H1 (cell line): ENCODE results near the gene CCDC171. TPM values are rescaled to one million over a fixed set of nuclear protein-coding genes. Genes with fewer than 3 reads are reported as not detected.

Source experiments
- CTCF ChIA-PET: fragments of 300-600 bp; sonication (Branson Sonifier 250); formaldehyde crosslinking; loops from one replicate; lab custom pipeline; 2021; ENCODE audit not compliant: partially characterized antibody; lab: Charles Lee
- POLR2A ChIA-PET: fragments of 300-600 bp; sonication (Branson Sonifier 250); formaldehyde crosslinking; loops from one replicate; lab custom pipeline; 2021; ENCODE audit warnings: inconsistent platforms; ENCODE audit not compliant: partially characterized antibody; lab: Charles Lee
- DNase-seq, 2 experiments: peaks; one replicate each; pipeline versions ENCODE4 v3.0.0 to v3.0.0-alpha.2; 2010 to 2022; ENCODE audit warnings: low spot score in 2 of 2, low read depth in 1 of 2, mixed read lengths in 1 of 2
- FAIRE-seq: peaks from 2 replicates; lab custom pipeline; 2011; peaks lifted over from hg19 to GRCh38; lab: Jason Lieb, UNC
- H2AFZ ChIP-seq: 2 replicates; pipeline ENCODE4 v1.8.1; 2012; ENCODE audit warnings: low read length, inconsistent platforms
- H2AK5ac ChIP-seq: 2 replicates; pipeline ENCODE4 v1.6.1; 2013; ENCODE audit warnings: low read depth, low read length
- H2BK120ac ChIP-seq: replicated peaks from 2 replicates; pipeline ENCODE3; 2013; ENCODE audit warnings: low read depth, low read length, inconsistent platforms
- H2BK12ac ChIP-seq: 2 replicates; pipeline ENCODE4 v1.6.1; 2013; ENCODE audit warnings: low read depth, low read length
- H2BK15ac ChIP-seq: 2 replicates; pipeline ENCODE4 v1.6.1; 2013; ENCODE audit warnings: low read length
- H2BK20ac ChIP-seq: 2 replicates; pipeline ENCODE4 v1.6.1; 2013; ENCODE audit warnings: low read length
- H2BK5ac ChIP-seq: 2 replicates; pipeline ENCODE4 v1.6.1; 2013; ENCODE audit warnings: low read depth, low read length
- H3K14ac ChIP-seq: 2 replicates; pipeline ENCODE4 v1.6.1; 2013; ENCODE audit warnings: inconsistent platforms; ENCODE audit not compliant: insufficient read length
- H3K18ac ChIP-seq: 2 replicates; pipeline ENCODE4 v1.6.1; 2013; ENCODE audit warnings: low read length; ENCODE audit errors: extremely low read depth
- H3K23ac ChIP-seq: 2 replicates; pipeline ENCODE4 v1.6.1; 2013; ENCODE audit warnings: inconsistent platforms; ENCODE audit not compliant: insufficient read length
- H3K23me2 ChIP-seq: 2 replicates; pipeline ENCODE4 v1.6.1; 2013; ENCODE audit warnings: low read depth, low read length
- H3K27ac ChIP-seq: 2 replicates; pipeline ENCODE4 v1.6.1; 2011; ENCODE audit warnings: low read depth, low read length, inconsistent platforms
- H3K27me3 ChIP-seq, 4 experiments: replicated peaks in 1 of 4; 1 replicate in 1 of 4; 2 replicates in 3 of 4; pipeline versions ENCODE4 v1.6.1 to v1.8.1; 2011 to 2013; ENCODE audit warnings: low read length in 3 of 4, mild to moderate bottlenecking in 3 of 4, inconsistent platforms in 2 of 4, mixed read lengths in 2 of 4, moderate library complexity in 1 of 4; ENCODE audit not compliant: control insufficient read depth in 3 of 4, insufficient read depth in 3 of 4; ENCODE audit errors: extremely low read depth in 1 of 4
- H3K36me3 ChIP-seq, 4 experiments: 2 replicates each; pipeline versions ENCODE4 v1.6.1 to v1.8.1; 2011 to 2013; ENCODE audit warnings: mild to moderate bottlenecking in 4 of 4, low read length in 3 of 4, moderate library complexity in 2 of 4, control low read depth in 1 of 4, inconsistent platforms in 1 of 4; ENCODE audit not compliant: insufficient read depth in 4 of 4, control insufficient read depth in 2 of 4
- H3K4ac ChIP-seq: replicated peaks from 2 replicates; pipeline ENCODE3; 2013; ENCODE audit warnings: low read length, low read depth, mixed read lengths, inconsistent platforms; ENCODE audit not compliant: insufficient read length
- H3K4me1 ChIP-seq, 4 experiments: replicated peaks in 1 of 4; 1 replicate in 1 of 4; 2 replicates in 3 of 4; pipeline versions ENCODE4 v1.6.1 to v1.8.1; 2011 to 2013; ENCODE audit warnings: low read length in 3 of 4, inconsistent platforms in 2 of 4, mixed read lengths in 1 of 4; ENCODE audit not compliant: insufficient read depth in 4 of 4, control insufficient read depth in 3 of 4
- H3K4me2 ChIP-seq, 2 experiments: 2 replicates each; pipeline versions ENCODE4 v1.6.1 to v1.8.1; 2011 to 2013; ENCODE audit warnings: low read depth in 2 of 2, low read length in 2 of 2, control low read depth in 1 of 2, inconsistent platforms in 1 of 2, mild to moderate bottlenecking in 1 of 2; ENCODE audit not compliant: insufficient read depth in 1 of 2
- H3K4me3 ChIP-seq, 4 experiments: fragments of 200-600, 300-600 bp in 1 of 4; sonication (generic), shearing (Covaris generic), sonication (Bioruptor Twin) in 1 of 4; 2 replicates each; pipeline versions ENCODE4 v1.5.1 to v1.8.1; 2011 to 2016; ENCODE audit warnings: low read length in 4 of 4, low read depth in 3 of 4, control low read depth in 2 of 4, inconsistent platforms in 2 of 4, mild to moderate bottlenecking in 2 of 4, mixed read lengths in 1 of 4, moderate library complexity in 1 of 4; ENCODE audit not compliant: insufficient read depth in 2 of 4; ENCODE audit errors: extremely low read depth in 1 of 4
- H3K56ac ChIP-seq: replicated peaks from 2 replicates; pipeline ENCODE3; 2013; ENCODE audit warnings: low read depth, mild to moderate bottlenecking, mixed read lengths, low read length, inconsistent platforms; ENCODE audit not compliant: insufficient read length
- H3K79me1 ChIP-seq: 2 replicates; pipeline ENCODE4 v1.6.1; 2013; ENCODE audit warnings: low read depth, low read length, control low read depth
- H3K79me2 ChIP-seq, 2 experiments: 2 replicates each; pipeline versions ENCODE4 v1.6.1 to v1.8.1; 2012 to 2013; ENCODE audit warnings: low read length in 2 of 2, mild to moderate bottlenecking in 2 of 2, inconsistent platforms in 1 of 2; ENCODE audit not compliant: insufficient read depth in 2 of 2, control insufficient read depth in 1 of 2
- H3K9ac ChIP-seq, 4 experiments: replicated peaks in 1 of 4; 1 replicate in 1 of 4; 2 replicates in 3 of 4; pipeline versions ENCODE4 v1.6.1 to v1.8.1; 2011 to 2013; ENCODE audit warnings: low read depth in 3 of 4, low read length in 3 of 4, control low read depth in 2 of 4, mild to moderate bottlenecking in 2 of 4, moderate library complexity in 2 of 4, inconsistent platforms in 1 of 4; ENCODE audit errors: extremely low read depth in 1 of 4
- H3K9me3 ChIP-seq, 2 experiments: 2 replicates each; pipeline versions ENCODE4 v1.6.1 to v1.8.1; 2012 to 2013; ENCODE audit warnings: mild to moderate bottlenecking in 2 of 2, moderate library complexity in 2 of 2, control low read depth in 1 of 2, inconsistent platforms in 1 of 2, low read depth in 1 of 2, low read length in 1 of 2, mixed read lengths in 1 of 2; ENCODE audit not compliant: insufficient read depth in 2 of 2
- H4K20me1 ChIP-seq, 2 experiments: replicated peaks in 1 of 2; 2 replicates each; pipeline versions ENCODE3 to v1.8.1; 2011 to 2013; ENCODE audit warnings: inconsistent platforms in 2 of 2, low read length in 2 of 2, mild to moderate bottlenecking in 1 of 2; ENCODE audit not compliant: insufficient read depth in 2 of 2, control insufficient read depth in 1 of 2
- H4K5ac ChIP-seq: 2 replicates; pipeline ENCODE4 v1.6.1; 2013; ENCODE audit warnings: low read length, low read depth, mixed read lengths, inconsistent platforms; ENCODE audit not compliant: insufficient read length
- H4K8ac ChIP-seq: 2 replicates; pipeline ENCODE4 v1.8.0; 2013; ENCODE audit warnings: mild to moderate bottlenecking, moderate library complexity, low read length, inconsistent platforms; ENCODE audit not compliant: insufficient read depth; ENCODE audit errors: extremely low read depth
- H4K91ac ChIP-seq: replicated peaks from 2 replicates; pipeline ENCODE3; 2013; ENCODE audit warnings: low read length, mixed read lengths, inconsistent platforms; ENCODE audit not compliant: insufficient read length
- CTCF ChIP-seq, 3 experiments: IDR thresholded peaks; 1 replicate in 2 of 3; 2 replicates in 1 of 3; pipeline versions ENCODE4 v1.5.1 to v1.6.1; 2011; ENCODE audit warnings: low read length in 3 of 3, mild to moderate bottlenecking in 3 of 3, inconsistent platforms in 2 of 3, low read depth in 1 of 3, moderate library complexity in 1 of 3; ENCODE audit not compliant: insufficient read depth in 1 of 3; ENCODE audit errors: control extremely low read depth in 1 of 3
- JUN ChIP-seq: IDR thresholded peaks from 2 replicates; pipeline ENCODE4 v1.6.1; 2011; ENCODE audit warnings: low read depth, mild to moderate bottlenecking, improper control_type of control experiment, low read length
- JUND ChIP-seq: IDR thresholded peaks from 2 replicates; pipeline ENCODE4 v1.6.1; 2011; ENCODE audit warnings: mild to moderate bottlenecking, improper control_type of control experiment, low read length
- KDM1A ChIP-seq: fragments of 200-600, 300-600 bp; sonication (generic); IDR thresholded peaks from 2 replicates; pipeline ENCODE4 v1.7.1; 2016; ENCODE audit warnings: mild to moderate bottlenecking, low read length, borderline replicate concordance
- RAD21 ChIP-seq, 2 experiments: IDR thresholded peaks in 1 of 2; conservative IDR thresholded peaks in 1 of 2; 2 replicates each; pipeline ENCODE4 v1.6.1; 2011; ENCODE audit warnings: low read depth in 2 of 2, low read length in 2 of 2, improper control_type of control experiment in 1 of 2, inconsistent platforms in 1 of 2, mild to moderate bottlenecking in 1 of 2, moderate library complexity in 1 of 2
- RFX5 ChIP-seq: IDR thresholded peaks from 2 replicates; pipeline ENCODE4 v1.6.1; 2011; ENCODE audit warnings: low read depth, low read length, improper control_type of control experiment, borderline replicate concordance
- SIRT6 ChIP-seq: IDR thresholded peaks from one replicate; pipeline ENCODE4 v1.7.1; 2012; ENCODE audit warnings: low read length, inconsistent platforms
- SIX5 ChIP-seq: IDR thresholded peaks from 2 replicates; pipeline ENCODE4 v1.6.1; 2011; ENCODE audit warnings: mild to moderate bottlenecking, low read depth, low read length
- SP1 ChIP-seq: IDR thresholded peaks from 2 replicates; pipeline ENCODE4 v1.6.1; 2011; ENCODE audit warnings: low read depth, low read length
- SUZ12 ChIP-seq: fragments of 200-600 bp; sonication (generic); IDR thresholded peaks from 2 replicates; pipeline ENCODE4 v1.6.1; 2012; ENCODE audit warnings: mild to moderate bottlenecking, inconsistent platforms, low read length, moderate library complexity, mixed read lengths
- USF2 ChIP-seq: IDR thresholded peaks from 2 replicates; pipeline ENCODE4 v1.6.1; 2011; ENCODE audit warnings: low read length, improper control_type of control experiment
- WGBS, 2 experiments: shearing (Covaris generic) in 1 of 2; methylation state at CpG; one replicate each; pipeline versions ENCODE4 v1.1.6 to v1.1.7; 2013 to 2015; ENCODE audit warnings: low lambda C conversion rate in 2 of 2, mixed read lengths in 2 of 2, inconsistent platforms in 1 of 2, low coverage in 1 of 2, missing lambda C conversion rate in 1 of 2; ENCODE audit not compliant: insufficient replicate concordance in 2 of 2, insufficient coverage in 1 of 2, insufficient read length in 1 of 2; ENCODE audit errors: extremely low coverage in 1 of 2, missing lambda C conversion rate in 1 of 2; 5-methylcytosine and 5-hydroxymethylcytosine counted together
- polyA plus RNA-seq, 7 experiments: library from polyadenylated mRNA; depleted of rRNA in 3 of 7; stranded (reverse) in 5 of 7; unstranded in 2 of 7; fragments of >200 nt in 5 of 7; fragments of 200-250 nt in 2 of 7; gene quantifications; 1 replicate in 5 of 7; 2 replicates in 1 of 7; 4 replicates in 1 of 7; pipeline versions ENCODE4 v1.2.1 to v1.2.3, GENCODE V29; 2011 to 2013; ENCODE audit warnings: missing spikeins in 2 of 7, mixed read lengths in 2 of 7
- total RNA-seq: library from RNA; stranded (reverse); fragmentation: NEBNext Ultra II Directional; extraction: Animal tissue kit (Norgen Biotek cat#: 25700); gene quantifications from 2 replicates; pipeline ENCODE4 v1.2.1, GENCODE V29; 2021

CCDC171 gene
- total and polyA plus RNA-seq, 2 of the 8 experiments (the other 6 are each of a cell fraction or from before 2014, with no cell fraction given): 0.83 to 2.3 TPM

- Histone ChIP-seq H2BK15ac (no peak overlapping the region), H3K4me3 (no peak overlapping the region), H3K4me1 (no peaks in the 10 kb centered on the region), H3K14ac (no peak overlapping the region), H3K27ac (no peak overlapping the region), H3K79me2 (no peaks in the 10 kb centered on the region), H2AK5ac (no peak overlapping the region), H2BK120ac (no peak overlapping the region), H3K27me3 (no peaks in the 10 kb centered on the region), H3K4me2 (no peak overlapping the region), H3K56ac (no peak overlapping the region), H3K9me3 (no peaks in the 10 kb centered on the region), H2BK12ac (no peak overlapping the region), H3K23ac (no peak overlapping the region), H4K5ac (no peak overlapping the region), H4K91ac (no peak overlapping the region), H4K8ac (no peak overlapping the region), H3K9ac (no peak overlapping the region), H2BK20ac (no peak overlapping the region), H2BK5ac (no peak overlapping the region), H3K23me2 (no peaks in the 10 kb centered on the region), H3K4ac (no peak overlapping the region), H2AFZ (0 out of 2 replicates have a peak overlapping the region, but pooled peaks have one; percentile 9), H3K79me1 (no peaks in the 10 kb centered on the region), H3K36me3 (no peaks in the 10 kb centered on the region), H3K18ac (no peak overlapping the region), H4K20me1 (no peaks in the 10 kb centered on the region)
- no peak for DNase-seq
- FAIRE-seq: no peak
- ChIA-PET POLR2A (no interaction called here), CTCF (no interaction called here)
- WGBS, 2 experiments: 86% methylated on average over 3 of the region's 3 CpGs; no CpG with 5 or more reads in 1 of the 2 experiments
- TF ChIP-seq JUND (no peak), SP1 (no peak), SUZ12 (no peak), KDM1A (no peak), SIRT6 (no peak), CTCF (IDR thresholded peaks at IDR 0.05; ENCODE audit: control extremely low read depth in 1 of 3, insufficient read depth in 1 of 3, low read depth in 1 of 3, low read length in 3 of 3) (no peak), SIX5 (no peak), JUN (no peak), USF2 (no peak; the same call in 1 of the 2 replicates), RFX5 (no peak), RAD21 (IDR thresholded peaks at IDR 0.05 in 1 of 2, conservative IDR thresholded peaks at IDR 0.05 in 1 of 2; ENCODE audit: low read depth in 2 of 2, low read length in 2 of 2) (no peak)
Observed at GRCh38 chr9:15584379-15584778, 31.5 kb downstream of the CCDC171 start.
